ENCODE data around the gene SLC7A6. TPM values are rescaled to one million over a fixed set of nuclear protein-coding genes. Genes with fewer than 3 reads are reported as not detected.

Gene SLC7A6
- total RNA-seq, 4 donors from 2014 or later: 73.1 to 116 (median 85.7) TPM

DNA sequence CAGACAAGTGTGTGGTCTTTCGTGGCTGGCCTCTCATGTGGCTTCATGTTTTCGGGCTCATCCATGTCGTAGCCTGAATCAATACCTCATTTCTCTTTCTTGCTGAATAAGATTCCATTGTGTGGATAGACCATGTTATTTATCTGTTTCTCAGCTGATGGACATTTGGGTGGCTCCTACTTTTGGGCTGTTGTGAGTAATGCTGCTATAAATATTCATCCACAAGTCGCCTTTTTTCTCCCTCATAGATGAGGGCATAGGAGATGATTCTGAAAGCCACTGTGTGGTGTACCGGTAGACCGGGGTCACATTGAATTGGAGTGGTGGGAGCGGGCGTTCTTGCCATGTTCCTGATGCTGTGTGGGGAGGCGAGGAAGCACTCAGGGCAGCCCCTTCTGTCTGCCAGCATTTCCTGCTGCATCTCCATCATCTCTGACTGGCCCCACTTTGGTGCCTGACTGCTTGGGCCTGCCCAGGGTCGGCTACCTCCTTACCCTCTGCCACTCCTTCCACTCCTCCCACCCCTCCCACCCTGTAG is 86.6 kb downstream of the SLC7A6 start:
- intact Hi-C loops (cut with DNase I): no loop called here
- Histone ChIP-seq H3K4me1 (peaks cover 22 to 25% of the 10 kb centered on the region in 2 donors), H3K9me3 (no peaks in the 10 kb centered on the region), H3K27me3 (no peaks in the 10 kb centered on the region), H3K36me3 (peaks cover 31 to 34% of the 10 kb centered on the region in 2 donors), H3K4me3 (replicated peaks in 1 of 3) (no peak overlapping the region), H3K27ac (no peak overlapping the region)
- TF ChIP-seq POLR2A (IDR thresholded peaks at IDR 0.05): no peak
- TF ChIP-seq, protein P1, sequence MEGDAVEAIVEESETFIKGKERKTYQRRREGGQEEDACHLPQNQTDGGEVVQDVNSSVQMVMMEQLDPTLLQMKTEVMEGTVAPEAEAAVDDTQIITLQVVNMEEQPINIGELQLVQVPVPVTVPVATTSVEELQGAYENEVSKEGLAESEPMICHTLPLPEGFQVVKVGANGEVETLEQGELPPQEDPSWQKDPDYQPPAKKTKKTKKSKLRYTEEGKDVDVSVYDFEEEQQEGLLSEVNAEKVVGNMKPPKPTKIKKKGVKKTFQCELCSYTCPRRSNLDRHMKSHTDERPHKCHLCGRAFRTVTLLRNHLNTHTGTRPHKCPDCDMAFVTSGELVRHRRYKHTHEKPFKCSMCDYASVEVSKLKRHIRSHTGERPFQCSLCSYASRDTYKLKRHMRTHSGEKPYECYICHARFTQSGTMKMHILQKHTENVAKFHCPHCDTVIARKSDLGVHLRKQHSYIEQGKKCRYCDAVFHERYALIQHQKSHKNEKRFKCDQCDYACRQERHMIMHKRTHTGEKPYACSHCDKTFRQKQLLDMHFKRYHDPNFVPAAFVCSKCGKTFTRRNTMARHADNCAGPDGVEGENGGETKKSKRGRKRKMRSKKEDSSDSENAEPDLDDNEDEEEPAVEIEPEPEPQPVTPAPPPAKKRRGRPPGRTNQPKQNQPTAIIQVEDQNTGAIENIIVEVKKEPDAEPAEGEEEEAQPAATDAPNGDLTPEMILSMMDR (IDR thresholded peaks at IDR 0.05): no peak
- DNase-seq: no peak
- WGBS, 2 donors: 96 to 98% methylated on average over 10 of the region's 10 CpGs

Small RNA genes lying within 50 kb of the gene (microRNA-seq; reads per million reads assigned to microRNA genes)
- not detected for gene MIR6773

Small RNA genes lying within 50 kb of the gene (small RNA-seq; reads per million reads assigned to genes)
- gene RNU4-30P (0.56 reads per million), gene RNU6-1262P (not detected)

Other genes starting within 250 kb of the SLC7A6 start
- not detected for gene DPEP2NB, start 248.6 kb upstream of the SLC7A6 start, total RNA-seq
- 10 to 100 TPM in 1 of 4 donors, 1 to 10 TPM in 3; 4.2 to 10.0 (median 6.6) TPM for gene DDX28, start 241.3 kb upstream of the SLC7A6 start, total RNA-seq
- 10 to 100 TPM; 10.0 to 14.1 (median 12.9) TPM for gene DUS2, start 241.2 kb upstream of the SLC7A6 start, total RNA-seq
- gene NFATC3, start 179.2 kb upstream of the SLC7A6 start, total RNA-seq: 100 to 1,000 TPM in 1 of 4 donors, 10 to 100 TPM in 3; 67.7 to 107 (median 71.7) TPM
- 10 to 100 TPM; 42.9 to 86.9 (median 50.5) TPM for gene ESRP2, start 28.4 kb upstream of the SLC7A6 start, total RNA-seq
- 10 to 100 TPM; 20.8 to 40.3 (median 38.4) TPM for gene PLA2G15, start 19.2 kb upstream of the SLC7A6 start, total RNA-seq
- 10 to 100 TPM; 13.4 to 25.8 (median 18.7) TPM for gene SLC7A6OS, start 46.4 kb downstream of the SLC7A6 start, total RNA-seq
- gene PRMT7, start 46.5 kb downstream of the SLC7A6 start, total RNA-seq: 10 to 100 TPM; 41.7 to 57.0 (median 46.9) TPM
- gene SMPD3, start 184.0 kb downstream of the SLC7A6 start, total RNA-seq: 1 to 10 TPM in 3 of 4 donors, under 1 TPM in 1; 0.33 to 2.4 (median 1.3) TPM

Data from thyroid gland (tissue), 4 donors.